H1 (cell line): ENCODE data around the gene CYP1B1. TPM values are rescaled to one million over a fixed set of nuclear protein-coding genes. Genes with fewer than 3 reads are reported as not detected.

Experiments used
- CTCF ChIA-PET: fragments of 300-600 bp; sonication (Branson Sonifier 250); formaldehyde crosslinking; loops from one replicate; lab custom pipeline; 2021; ENCODE audit not compliant: partially characterized antibody; lab: Charles Lee
- POLR2A ChIA-PET: fragments of 300-600 bp; sonication (Branson Sonifier 250); formaldehyde crosslinking; loops from one replicate; lab custom pipeline; 2021; ENCODE audit warnings: inconsistent platforms; ENCODE audit not compliant: partially characterized antibody; lab: Charles Lee
- DNase-seq, 2 experiments: peaks; one replicate each; pipeline versions ENCODE4 v3.0.0 to v3.0.0-alpha.2; 2010 to 2022; ENCODE audit warnings: low spot score in 2 of 2, low read depth in 1 of 2, mixed read lengths in 1 of 2
- FAIRE-seq: peaks from 2 replicates; lab custom pipeline; 2011; peaks lifted over from hg19 to GRCh38; lab: Jason Lieb, UNC
- H2AFZ ChIP-seq: 2 replicates; pipeline ENCODE4 v1.8.1; 2012; ENCODE audit warnings: low read length, inconsistent platforms
- H2AK5ac ChIP-seq: 2 replicates; pipeline ENCODE4 v1.6.1; 2013; ENCODE audit warnings: low read depth, low read length
- H2BK120ac ChIP-seq: replicated peaks from 2 replicates; pipeline ENCODE3; 2013; ENCODE audit warnings: low read depth, low read length, inconsistent platforms
- H2BK12ac ChIP-seq: 2 replicates; pipeline ENCODE4 v1.6.1; 2013; ENCODE audit warnings: low read depth, low read length
- H2BK15ac ChIP-seq: 2 replicates; pipeline ENCODE4 v1.6.1; 2013; ENCODE audit warnings: low read length
- H2BK20ac ChIP-seq: 2 replicates; pipeline ENCODE4 v1.6.1; 2013; ENCODE audit warnings: low read length
- H2BK5ac ChIP-seq: 2 replicates; pipeline ENCODE4 v1.6.1; 2013; ENCODE audit warnings: low read depth, low read length
- H3K14ac ChIP-seq: 2 replicates; pipeline ENCODE4 v1.6.1; 2013; ENCODE audit warnings: inconsistent platforms; ENCODE audit not compliant: insufficient read length
- H3K18ac ChIP-seq: 2 replicates; pipeline ENCODE4 v1.6.1; 2013; ENCODE audit warnings: low read length; ENCODE audit errors: extremely low read depth
- H3K23ac ChIP-seq: 2 replicates; pipeline ENCODE4 v1.6.1; 2013; ENCODE audit warnings: inconsistent platforms; ENCODE audit not compliant: insufficient read length
- H3K23me2 ChIP-seq: 2 replicates; pipeline ENCODE4 v1.6.1; 2013; ENCODE audit warnings: low read depth, low read length
- H3K27ac ChIP-seq: 2 replicates; pipeline ENCODE4 v1.6.1; 2011; ENCODE audit warnings: low read depth, low read length, inconsistent platforms
- H3K27me3 ChIP-seq, 4 experiments: replicated peaks in 1 of 4; 1 replicate in 1 of 4; 2 replicates in 3 of 4; pipeline versions ENCODE4 v1.6.1 to v1.8.1; 2011 to 2013; ENCODE audit warnings: low read length in 3 of 4, mild to moderate bottlenecking in 3 of 4, inconsistent platforms in 2 of 4, mixed read lengths in 2 of 4, moderate library complexity in 1 of 4; ENCODE audit not compliant: control insufficient read depth in 3 of 4, insufficient read depth in 3 of 4; ENCODE audit errors: extremely low read depth in 1 of 4
- H3K36me3 ChIP-seq, 4 experiments: 2 replicates each; pipeline versions ENCODE4 v1.6.1 to v1.8.1; 2011 to 2013; ENCODE audit warnings: mild to moderate bottlenecking in 4 of 4, low read length in 3 of 4, moderate library complexity in 2 of 4, control low read depth in 1 of 4, inconsistent platforms in 1 of 4; ENCODE audit not compliant: insufficient read depth in 4 of 4, control insufficient read depth in 2 of 4
- H3K4ac ChIP-seq: replicated peaks from 2 replicates; pipeline ENCODE3; 2013; ENCODE audit warnings: low read length, low read depth, mixed read lengths, inconsistent platforms; ENCODE audit not compliant: insufficient read length
- H3K4me1 ChIP-seq, 4 experiments: replicated peaks in 1 of 4; 1 replicate in 1 of 4; 2 replicates in 3 of 4; pipeline versions ENCODE4 v1.6.1 to v1.8.1; 2011 to 2013; ENCODE audit warnings: low read length in 3 of 4, inconsistent platforms in 2 of 4, mixed read lengths in 1 of 4; ENCODE audit not compliant: insufficient read depth in 4 of 4, control insufficient read depth in 3 of 4
- H3K4me2 ChIP-seq, 2 experiments: 2 replicates each; pipeline versions ENCODE4 v1.6.1 to v1.8.1; 2011 to 2013; ENCODE audit warnings: low read depth in 2 of 2, low read length in 2 of 2, control low read depth in 1 of 2, inconsistent platforms in 1 of 2, mild to moderate bottlenecking in 1 of 2; ENCODE audit not compliant: insufficient read depth in 1 of 2
- H3K4me3 ChIP-seq, 4 experiments: fragments of 200-600, 300-600 bp in 1 of 4; sonication (generic), shearing (Covaris generic), sonication (Bioruptor Twin) in 1 of 4; 2 replicates each; pipeline versions ENCODE4 v1.5.1 to v1.8.1; 2011 to 2016; ENCODE audit warnings: low read length in 4 of 4, low read depth in 3 of 4, control low read depth in 2 of 4, inconsistent platforms in 2 of 4, mild to moderate bottlenecking in 2 of 4, mixed read lengths in 1 of 4, moderate library complexity in 1 of 4; ENCODE audit not compliant: insufficient read depth in 2 of 4; ENCODE audit errors: extremely low read depth in 1 of 4
- H3K56ac ChIP-seq: replicated peaks from 2 replicates; pipeline ENCODE3; 2013; ENCODE audit warnings: low read depth, mild to moderate bottlenecking, mixed read lengths, low read length, inconsistent platforms; ENCODE audit not compliant: insufficient read length
- H3K79me1 ChIP-seq: 2 replicates; pipeline ENCODE4 v1.6.1; 2013; ENCODE audit warnings: low read depth, low read length, control low read depth
- H3K79me2 ChIP-seq, 2 experiments: 2 replicates each; pipeline versions ENCODE4 v1.6.1 to v1.8.1; 2012 to 2013; ENCODE audit warnings: low read length in 2 of 2, mild to moderate bottlenecking in 2 of 2, inconsistent platforms in 1 of 2; ENCODE audit not compliant: insufficient read depth in 2 of 2, control insufficient read depth in 1 of 2
- H3K9ac ChIP-seq, 4 experiments: replicated peaks in 1 of 4; 1 replicate in 1 of 4; 2 replicates in 3 of 4; pipeline versions ENCODE4 v1.6.1 to v1.8.1; 2011 to 2013; ENCODE audit warnings: low read depth in 3 of 4, low read length in 3 of 4, control low read depth in 2 of 4, mild to moderate bottlenecking in 2 of 4, moderate library complexity in 2 of 4, inconsistent platforms in 1 of 4; ENCODE audit errors: extremely low read depth in 1 of 4
- H3K9me3 ChIP-seq, 2 experiments: 2 replicates each; pipeline versions ENCODE4 v1.6.1 to v1.8.1; 2012 to 2013; ENCODE audit warnings: mild to moderate bottlenecking in 2 of 2, moderate library complexity in 2 of 2, control low read depth in 1 of 2, inconsistent platforms in 1 of 2, low read depth in 1 of 2, low read length in 1 of 2, mixed read lengths in 1 of 2; ENCODE audit not compliant: insufficient read depth in 2 of 2
- H4K20me1 ChIP-seq, 2 experiments: replicated peaks in 1 of 2; 2 replicates each; pipeline versions ENCODE3 to v1.8.1; 2011 to 2013; ENCODE audit warnings: inconsistent platforms in 2 of 2, low read length in 2 of 2, mild to moderate bottlenecking in 1 of 2; ENCODE audit not compliant: insufficient read depth in 2 of 2, control insufficient read depth in 1 of 2
- H4K5ac ChIP-seq: 2 replicates; pipeline ENCODE4 v1.6.1; 2013; ENCODE audit warnings: low read length, low read depth, mixed read lengths, inconsistent platforms; ENCODE audit not compliant: insufficient read length
- H4K8ac ChIP-seq: 2 replicates; pipeline ENCODE4 v1.8.0; 2013; ENCODE audit warnings: mild to moderate bottlenecking, moderate library complexity, low read length, inconsistent platforms; ENCODE audit not compliant: insufficient read depth; ENCODE audit errors: extremely low read depth
- H4K91ac ChIP-seq: replicated peaks from 2 replicates; pipeline ENCODE3; 2013; ENCODE audit warnings: low read length, mixed read lengths, inconsistent platforms; ENCODE audit not compliant: insufficient read length
- BRCA1 ChIP-seq: IDR thresholded peaks from 2 replicates; pipeline ENCODE4 v1.6.1; 2012; ENCODE audit warnings: low read depth, low read length, improper control_type of control experiment
- CBX5 ChIP-seq: fragments of 300-800, 300-1000 bp; sonication (generic); IDR thresholded peaks from 2 replicates; pipeline ENCODE4 v1.7.1; 2016; ENCODE audit warnings: antibody characterized with exemption, low read length, low read depth
- E2F6 ChIP-seq: IDR thresholded peaks from 2 replicates; pipeline ENCODE4 v1.6.1; 2012; ENCODE audit warnings: inconsistent platforms
- EZH2 ChIP-seq: fragments of 200-600 bp; sonication (generic); IDR thresholded peaks from 2 replicates; pipeline ENCODE4 v1.7.1; 2012; ENCODE audit warnings: low read depth, mild to moderate bottlenecking, moderate library complexity, low read length, inconsistent platforms; ENCODE audit not compliant: severe bottlenecking
- KDM5A ChIP-seq: fragments of 200-600 bp; IDR thresholded peaks from 2 replicates; pipeline ENCODE4 v1.7.1; 2012; ENCODE audit warnings: mild to moderate bottlenecking, low read length, inconsistent platforms, mixed read lengths
- MAFK ChIP-seq: IDR thresholded peaks from 2 replicates; pipeline ENCODE4 v1.6.1; 2012; ENCODE audit warnings: low read depth, mild to moderate bottlenecking, improper control_type of control experiment, low read length
- MAX ChIP-seq: IDR thresholded peaks from 2 replicates; pipeline ENCODE4 v1.6.1; 2012; ENCODE audit warnings: inconsistent platforms
- RXRA ChIP-seq: IDR thresholded peaks from 2 replicates; pipeline ENCODE4 v1.6.1; 2011; ENCODE audit warnings: low read depth, mild to moderate bottlenecking, low read length, moderate library complexity; ENCODE audit not compliant: insufficient read depth
- SIRT6 ChIP-seq: IDR thresholded peaks from one replicate; pipeline ENCODE4 v1.7.1; 2012; ENCODE audit warnings: low read length, inconsistent platforms
- SIX5 ChIP-seq: IDR thresholded peaks from 2 replicates; pipeline ENCODE4 v1.6.1; 2011; ENCODE audit warnings: mild to moderate bottlenecking, low read depth, low read length
- TAF7 ChIP-seq: optimal IDR thresholded peaks from 2 replicates; pipeline ENCODE3; 2011; ENCODE audit warnings: low read depth, mild to moderate bottlenecking, inconsistent platforms, low read length, moderate library complexity, borderline replicate concordance
- TCF12 ChIP-seq: IDR thresholded peaks from 2 replicates; pipeline ENCODE4 v1.6.1; 2011; ENCODE audit warnings: low read depth, mild to moderate bottlenecking, low read length
- WGBS, 2 experiments: shearing (Covaris generic) in 1 of 2; methylation state at CpG; one replicate each; pipeline versions ENCODE4 v1.1.6 to v1.1.7; 2013 to 2015; ENCODE audit warnings: low lambda C conversion rate in 2 of 2, mixed read lengths in 2 of 2, inconsistent platforms in 1 of 2, low coverage in 1 of 2, missing lambda C conversion rate in 1 of 2; ENCODE audit not compliant: insufficient replicate concordance in 2 of 2, insufficient coverage in 1 of 2, insufficient read length in 1 of 2; ENCODE audit errors: extremely low coverage in 1 of 2, missing lambda C conversion rate in 1 of 2; 5-methylcytosine and 5-hydroxymethylcytosine counted together
- polyA plus RNA-seq, 7 experiments: library from polyadenylated mRNA; depleted of rRNA in 3 of 7; stranded (reverse) in 5 of 7; unstranded in 2 of 7; fragments of >200 nt in 5 of 7; fragments of 200-250 nt in 2 of 7; gene quantifications; 1 replicate in 5 of 7; 2 replicates in 1 of 7; 4 replicates in 1 of 7; pipeline versions ENCODE4 v1.2.1 to v1.2.3, GENCODE V29; 2011 to 2013; ENCODE audit warnings: missing spikeins in 2 of 7, mixed read lengths in 2 of 7
- total RNA-seq: library from RNA; stranded (reverse); fragmentation: NEBNext Ultra II Directional; extraction: Animal tissue kit (Norgen Biotek cat#: 25700); gene quantifications from 2 replicates; pipeline ENCODE4 v1.2.1, GENCODE V29; 2021

CYP1B1 gene
- total and polyA plus RNA-seq, 2 of the 8 experiments (the other 6 are each of a cell fraction or from before 2014, with no cell fraction given): 1.3 to 5.7 TPM

- H3K27ac ChIP-seq: no peak overlapping the region
- H3K4me3 ChIP-seq: no peak overlapping the region; a peak in 1 of 8 replicates
- 90% methylated on average over 4 of the region's 4 CpGs; no CpG with 5 or more reads in 1 of the 2 experiments for WGBS, 2 experiments
- H3K79me2 ChIP-seq: no peaks in the 10 kb centered on the region
- POLR2A ChIA-PET: interaction anchor here (1.1 kb wide), 1 partner anchor 16 kb away, joined by 3 read pairs; no protein-coding TSS in a partner anchor
- H2BK12ac ChIP-seq: no peak overlapping the region
- H3K18ac ChIP-seq: no peak overlapping the region
- H3K4me1 ChIP-seq: peaks cover 0 to 3% (median 3%) of the 10 kb centered on the region in 4 experiments; a peak in 3 of 7 replicates
- CTCF ChIA-PET: interaction anchor here (0.6 to 2.6 kb wide), 12 partner anchors 8 to 641 kb away, joined by 3 to 11 read pairs (median 4); no protein-coding TSS in a partner anchor
- no peaks in the 10 kb centered on the region for H3K36me3 ChIP-seq
- H4K5ac ChIP-seq: no peak overlapping the region
- H3K27me3 ChIP-seq: peaks cover 0 to 12% (median 5%) of the 10 kb centered on the region in 4 experiments; a peak in 6 of 7 replicates
- H2BK5ac ChIP-seq: no peak overlapping the region
- no peaks in the 10 kb centered on the region for H3K9me3 ChIP-seq
- H2AK5ac ChIP-seq: no peak overlapping the region
- no peak overlapping the region for H3K9ac ChIP-seq
- H2BK15ac ChIP-seq: no peak overlapping the region
- no peak for DNase-seq
- H3K79me1 ChIP-seq: no peaks in the 10 kb centered on the region
- H3K56ac ChIP-seq: no peak overlapping the region
- no peak overlapping the region for H4K91ac ChIP-seq
- no peaks in the 10 kb centered on the region for H4K20me1 ChIP-seq
- H3K23ac ChIP-seq: no peak overlapping the region
- no peak overlapping the region for H3K4ac ChIP-seq
- FAIRE-seq: no peak
- peak overlapping the region; percentile 100; the same call in 1 of the 2 replicates for H2AFZ ChIP-seq
- H2BK120ac ChIP-seq: no peak overlapping the region
- peak overlapping the region in 1 of 2 experiments; percentile 71; a peak in 1 of 4 replicates for H3K4me2 ChIP-seq
- H3K14ac ChIP-seq: no peak overlapping the region
- H3K23me2 ChIP-seq: peaks cover 1% of the 10 kb centered on the region; the same call in 1 of the 2 replicates
- H4K8ac ChIP-seq: no peak overlapping the region
- H2BK20ac ChIP-seq: no peak overlapping the region
- no peak for TF ChIP-seq RXRA
- TF ChIP-seq KDM5A: no peak
- no peak for TF ChIP-seq BRCA1
- TF ChIP-seq SIX5: no peak
- TF ChIP-seq MAX: no peak
- TF ChIP-seq SIRT6: no peak
- no peak for TF ChIP-seq EZH2
- no peak for TF ChIP-seq MAFK
- TF ChIP-seq CBX5: no peak
- no peak for TF ChIP-seq TAF7
- TF ChIP-seq TCF12: no peak
- TF ChIP-seq E2F6: no peak
Measured at GRCh38 chr2:38037325-38037724, 38.6 kb downstream of the CYP1B1 start.
